Activated T-helper 1 cell treated with anti-CD3 and anti-CD28 coated beads, Interleukin-2, amount 50 U/mL, for 16 hours (primary cell): ENCODE results near the gene PZP.
"Not testable (repeated sequence)": the region's sequence is repeated elsewhere in the genome, so short reads cannot be mapped to it uniquely, and the experiment has no call there.

ENCODE experiments used
- DNase-seq, 2 donors: peaks; one replicate each; pipeline ENCODE4 v3.0.0-alpha.2; 2020; ENCODE audit warnings: low read depth in 1 of 2, low spot score in 1 of 2

Gene PZP

GRCh38 chr12:9184276-9184675, 23.9 kb downstream of the PZP start:
- DNase-seq: no peak

- DNase-seq: no peak
Observed at GRCh38 chr12:9180810-9181209, 27.4 kb downstream of the PZP start.

GRCh38 chr12:9179781-9180180, 28.4 kb downstream of the PZP start:
- no peak for DNase-seq

GRCh38 chr12:9169979-9170634, 38.1 kb downstream of the PZP start:
- no peak for DNase-seq

GRCh38 chr12:9167345-9167744, 40.9 kb downstream of the PZP start:
- DNase-seq: not testable (repeated sequence)

- no peak for DNase-seq
Observed at GRCh38 chr12:9163392-9163791, 44.8 kb downstream of the PZP start.

- no peak for DNase-seq
Observed at GRCh38 chr12:9156119-9156518, 52.1 kb downstream of the PZP start.

- DNase-seq: no peak
Observed at GRCh38 chr12:9149372-9149771, 58.8 kb downstream of the PZP start.

- no peak for DNase-seq
Observed at GRCh38 chr12:9148926-9149325, 59.3 kb downstream of the PZP start.

- no peak for DNase-seq
Observed at GRCh38 chr12:9147461-9147860, 60.7 kb downstream of the PZP start.

GRCh38 chr12:9144730-9145106, 63.5 kb downstream of the PZP start:
- DNase-seq: no peak

GRCh38 chr12:9143929-9144729, 64.1 kb downstream of the PZP start:
- no peak for DNase-seq

- no peak for DNase-seq
Observed at GRCh38 chr12:9143137-9143536, 65.1 kb downstream of the PZP start.

GRCh38 chr12:9139588-9140290, 68.5 kb downstream of the PZP start:
- not testable (repeated sequence) for DNase-seq

GRCh38 chr12:9135903-9136310, 72.3 kb downstream of the PZP start:
- no peak for DNase-seq

- DNase-seq: no peak
Observed at GRCh38 chr12:9134981-9135628, 73.1 kb downstream of the PZP start.

GRCh38 chr12:9133216-9133916, 74.8 kb downstream of the PZP start:
- DNase-seq: no peak

- DNase-seq: no peak
Observed at GRCh38 chr12:9132008-9132535, 76.1 kb downstream of the PZP start.

- DNase-seq: no peak
Observed at GRCh38 chr12:9130244-9130643, 78.0 kb downstream of the PZP start.

GRCh38 chr12:9127936-9128663, 80.1 kb downstream of the PZP start:
- DNase-seq: no peak
